Epithelial cell of esophagus (primary cell): ENCODE results near the gene PAPSS2.
"Not testable (repeated sequence)": the region's sequence is repeated elsewhere in the genome, so short reads cannot be mapped to it uniquely, and the experiment has no call there.

Source experiments
- DNase-seq: peaks from one replicate; pipeline ENCODE4 v3.0.0; 2010; ENCODE audit warnings: low read depth
- H3K4me3 ChIP-seq: 2 replicates; pipeline ENCODE4 v1.5.1; 2011; ENCODE audit warnings: mild to moderate bottlenecking, low read length, control low read depth
- TF ChIP-seq, protein P1 (sequence below): IDR thresholded peaks from 2 replicates; pipeline ENCODE4 v1.5.1; 2011; ENCODE audit warnings: low read depth, mild to moderate bottlenecking, low read length, control low read depth, inconsistent platforms; ENCODE audit not compliant: insufficient read depth; ENCODE audit errors: missing control alignments

PAPSS2 gene

DNA sequence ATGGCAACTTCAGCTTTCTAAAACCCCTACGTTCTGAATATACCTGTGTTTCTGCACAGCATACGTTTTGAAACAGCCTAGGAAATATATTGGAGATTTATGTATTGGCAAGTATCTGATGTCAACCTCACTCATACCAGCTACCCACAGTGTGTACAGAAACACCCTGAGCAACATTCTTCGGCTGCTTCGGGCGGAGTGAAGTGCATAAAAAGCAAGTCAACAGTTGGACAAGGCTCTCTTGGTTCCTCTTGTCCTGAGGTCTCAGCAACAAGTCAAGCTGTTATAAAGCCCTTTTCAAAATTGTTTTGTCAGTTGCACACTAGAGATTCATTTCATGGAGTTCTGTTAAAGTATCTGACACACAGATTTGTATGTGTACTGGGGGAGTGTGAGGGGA lies 40.0 kb upstream of the PAPSS2 start:
- TF ChIP-seq, protein P1, sequence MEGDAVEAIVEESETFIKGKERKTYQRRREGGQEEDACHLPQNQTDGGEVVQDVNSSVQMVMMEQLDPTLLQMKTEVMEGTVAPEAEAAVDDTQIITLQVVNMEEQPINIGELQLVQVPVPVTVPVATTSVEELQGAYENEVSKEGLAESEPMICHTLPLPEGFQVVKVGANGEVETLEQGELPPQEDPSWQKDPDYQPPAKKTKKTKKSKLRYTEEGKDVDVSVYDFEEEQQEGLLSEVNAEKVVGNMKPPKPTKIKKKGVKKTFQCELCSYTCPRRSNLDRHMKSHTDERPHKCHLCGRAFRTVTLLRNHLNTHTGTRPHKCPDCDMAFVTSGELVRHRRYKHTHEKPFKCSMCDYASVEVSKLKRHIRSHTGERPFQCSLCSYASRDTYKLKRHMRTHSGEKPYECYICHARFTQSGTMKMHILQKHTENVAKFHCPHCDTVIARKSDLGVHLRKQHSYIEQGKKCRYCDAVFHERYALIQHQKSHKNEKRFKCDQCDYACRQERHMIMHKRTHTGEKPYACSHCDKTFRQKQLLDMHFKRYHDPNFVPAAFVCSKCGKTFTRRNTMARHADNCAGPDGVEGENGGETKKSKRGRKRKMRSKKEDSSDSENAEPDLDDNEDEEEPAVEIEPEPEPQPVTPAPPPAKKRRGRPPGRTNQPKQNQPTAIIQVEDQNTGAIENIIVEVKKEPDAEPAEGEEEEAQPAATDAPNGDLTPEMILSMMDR: no peak
- H3K4me3 ChIP-seq: no peak overlapping the region
- peak; percentile 11 for DNase-seq

- not testable (repeated sequence) for H3K4me3 ChIP-seq
These were observed 38.2 kb upstream of the PAPSS2 start for GRCh38 chr10:87621440-87621839.

GRCh38 chr10:87622314-87623004 lies 37.2 kb upstream of the PAPSS2 start:
- DNase-seq: peak; percentile 61
- H3K4me3 ChIP-seq: no peak overlapping the region
- TF ChIP-seq, protein P1: no peak

More at GRCh38 chr10:87621440-87621839, 38.2 kb upstream of the PAPSS2 start:
- DNase-seq: not testable (repeated sequence)

GRCh38 chr10:87623191-87623590 lies 36.5 kb upstream of the PAPSS2 start:
- no peak overlapping the region for H3K4me3 ChIP-seq
- DNase-seq: no peak
- TF ChIP-seq, protein P1: no peak

DNA sequence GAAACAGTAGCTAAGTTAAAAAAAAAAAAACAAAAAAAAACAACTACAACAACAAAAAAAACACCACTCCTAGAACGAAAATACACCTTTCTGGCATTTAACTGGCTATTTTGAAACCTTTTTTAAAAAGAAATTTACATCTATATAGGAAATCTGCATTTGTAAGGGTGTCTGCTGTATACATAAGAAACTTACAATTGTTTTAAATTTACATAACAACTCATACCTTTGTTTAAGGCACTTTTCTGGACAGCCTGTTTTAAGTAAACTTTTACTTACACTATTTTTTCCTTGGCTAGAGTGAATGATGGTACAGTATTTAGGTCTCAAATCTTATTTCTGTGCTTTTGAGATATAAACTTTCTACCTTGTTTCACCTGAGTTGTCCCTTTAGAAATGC lies 34.0 kb upstream of the PAPSS2 start:
- TF ChIP-seq, protein P1: no peak
- no peak for DNase-seq
- no peak overlapping the region for H3K4me3 ChIP-seq

GRCh38 chr10:87626422-87626892 lies 33.2 kb upstream of the PAPSS2 start:
- TF ChIP-seq, protein P1: no peak
- H3K4me3 ChIP-seq: no peak overlapping the region
- DNase-seq: no peak

GRCh38 chr10:87630171-87630570 lies 29.5 kb upstream of the PAPSS2 start:
- DNase-seq: no peak

More at GRCh38 chr10:87630171-87630570, 29.5 kb upstream of the PAPSS2 start:
- H3K4me3 ChIP-seq: no peak overlapping the region
- TF ChIP-seq, protein P1: no peak
